Left colon (tissue), 2 donors: ENCODE measurements around the gene FKBP1C. TPM values are rescaled to one million over a fixed set of nuclear protein-coding genes. Genes with fewer than 3 reads are reported as not detected.

Source experiments
- ATAC-seq: fragments of 200-7000 bp; cut with Tn5 transposase; one replicate; pipeline ENCODE4 v1.9.1; 2020; ENCODE audit warnings: mild to moderate bottlenecking, moderate library complexity
- DNase-seq, 2 donors: peaks; one replicate each; pipeline ENCODE4 v3.0.0-alpha.2; 2020
- intact Hi-C, 2 donors: fragments of 100-400 bp; cut with DNase I in 1 of 2; cut with micrococcal nuclease in 1 of 2; formaldehyde crosslinking; loops; one replicate each; pipeline versions ENCODE4 v1.11.2 to v1.14.0; 2022; cut with DNase I, micrococcal nuclease
- total RNA-seq, 2 donors: library from RNA; stranded (reverse); fragmentation: NEBNext Ultra II Directional; extraction: Animal tissue kit (Norgen Biotek cat#: 25700); gene quantifications; one replicate each; pipeline ENCODE4 v1.2.1, GENCODE V29; 2021
- donor health status: DM: no; HTN: no; CAD: no.
- donor health status: DM: yes; HTN: yes; CAD: no.

The FKBP1C gene
- total RNA-seq, 2 donors from 2014 or later: 0.31 to 1.0 TPM

DNA sequence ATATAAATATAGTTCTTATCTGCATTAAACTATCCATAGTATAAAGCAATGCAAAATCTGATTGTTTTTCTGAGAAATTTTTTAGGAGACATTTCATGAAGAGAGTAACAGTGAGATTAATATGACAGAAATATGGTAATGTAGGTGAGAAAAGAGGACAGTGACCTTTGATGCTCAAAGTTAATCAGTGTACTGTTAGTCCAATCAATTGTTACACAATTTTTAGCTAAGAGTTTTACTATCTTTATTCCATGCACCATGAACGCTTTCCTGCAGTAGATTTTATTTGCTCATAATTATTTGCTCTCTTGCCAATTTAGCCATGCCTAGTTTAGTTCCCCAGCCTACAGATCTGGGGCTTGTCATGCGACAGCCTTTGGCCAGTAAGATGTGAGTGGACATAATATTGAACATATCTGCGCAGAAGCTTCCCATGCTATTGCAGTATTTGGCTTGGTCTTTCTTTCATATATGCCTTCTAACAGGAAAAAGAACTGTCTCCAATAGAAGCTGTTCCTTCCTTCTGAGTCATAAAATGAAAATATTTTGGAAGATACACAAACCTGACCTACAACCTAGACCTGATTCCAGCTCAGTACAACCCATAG is 38.7 kb downstream of the FKBP1C start:
- intact Hi-C loops: no loop called here
- DNase-seq (no peak), ATAC-seq (no peak)

DNA sequence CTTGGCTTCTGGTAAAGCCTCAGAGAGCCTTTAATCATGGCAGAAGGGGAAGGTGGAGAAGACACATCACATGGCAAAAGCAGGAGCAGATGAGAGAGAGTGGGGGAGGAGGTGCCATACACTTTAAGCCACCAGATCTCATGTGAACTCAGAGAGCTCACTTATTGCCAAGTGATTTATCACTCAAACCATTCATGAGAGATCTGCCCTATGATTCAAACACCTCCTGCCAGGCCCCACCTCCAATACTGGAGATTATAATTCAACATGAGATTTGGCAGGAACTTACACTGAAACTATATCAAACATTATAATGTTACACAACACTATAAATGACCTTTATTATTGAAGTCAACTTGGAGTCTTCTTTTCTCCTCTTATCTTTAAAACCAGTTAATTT is 47.9 kb downstream of the FKBP1C start:
- peak; percentile 52 for ATAC-seq
- intact Hi-C loops: no loop called here

DNA sequence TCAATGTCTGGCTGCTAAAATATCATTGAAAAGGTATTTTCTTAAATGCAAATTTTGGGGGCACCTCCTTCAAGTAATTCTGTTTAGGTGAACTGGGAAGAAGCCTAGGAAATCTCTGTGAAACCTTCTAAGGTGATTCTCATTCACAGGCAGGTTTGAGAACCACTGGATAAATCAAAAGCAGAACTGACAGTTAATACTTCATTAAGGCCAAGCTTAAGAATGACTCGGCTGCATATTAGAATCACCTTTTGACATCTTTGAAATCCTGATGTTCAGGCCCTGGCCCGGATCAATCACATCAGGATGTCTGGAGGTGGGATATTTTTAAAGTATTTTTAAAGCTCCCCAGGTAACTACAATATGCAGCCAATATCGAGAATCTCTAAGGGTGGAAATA is 50.6 kb downstream of the FKBP1C start:
- ATAC-seq: no peak
- intact Hi-C loops: no loop called here
- DNase-seq: no peak

More for the DNA sequence above, 47.9 kb downstream of the FKBP1C start:
- no peak for DNase-seq

Other genes starting within 250 kb of the FKBP1C start
- under 1 TPM; 0.06 to 0.08 TPM for gene LGSN, start 108.5 kb downstream of the FKBP1C start, total RNA-seq